C4-2B (cell line): ENCODE results near the gene FAM222A.

Experiments used
- H3K27ac ChIP-seq: fragments of 450-650 bp; 2 replicates; pipeline ENCODE4 v1.5.1; 2017
- ZFX ChIP-seq: fragments of 450-650 bp; IDR thresholded peaks from 2 replicates; pipeline ENCODE4 v1.6.1; 2017
- TF ChIP-seq, protein P1 (sequence below): fragments of 450-650 bp; conservative IDR thresholded peaks from 2 replicates; pipeline ENCODE4 v1.5.1; 2017; ENCODE audit warnings: mild to moderate bottlenecking

FAM222A gene

GRCh38 chr12:109708939-109709338, 4.7 kb upstream of the FAM222A start:
- no peak for TF ChIP-seq ZFX
- TF ChIP-seq, protein P1, sequence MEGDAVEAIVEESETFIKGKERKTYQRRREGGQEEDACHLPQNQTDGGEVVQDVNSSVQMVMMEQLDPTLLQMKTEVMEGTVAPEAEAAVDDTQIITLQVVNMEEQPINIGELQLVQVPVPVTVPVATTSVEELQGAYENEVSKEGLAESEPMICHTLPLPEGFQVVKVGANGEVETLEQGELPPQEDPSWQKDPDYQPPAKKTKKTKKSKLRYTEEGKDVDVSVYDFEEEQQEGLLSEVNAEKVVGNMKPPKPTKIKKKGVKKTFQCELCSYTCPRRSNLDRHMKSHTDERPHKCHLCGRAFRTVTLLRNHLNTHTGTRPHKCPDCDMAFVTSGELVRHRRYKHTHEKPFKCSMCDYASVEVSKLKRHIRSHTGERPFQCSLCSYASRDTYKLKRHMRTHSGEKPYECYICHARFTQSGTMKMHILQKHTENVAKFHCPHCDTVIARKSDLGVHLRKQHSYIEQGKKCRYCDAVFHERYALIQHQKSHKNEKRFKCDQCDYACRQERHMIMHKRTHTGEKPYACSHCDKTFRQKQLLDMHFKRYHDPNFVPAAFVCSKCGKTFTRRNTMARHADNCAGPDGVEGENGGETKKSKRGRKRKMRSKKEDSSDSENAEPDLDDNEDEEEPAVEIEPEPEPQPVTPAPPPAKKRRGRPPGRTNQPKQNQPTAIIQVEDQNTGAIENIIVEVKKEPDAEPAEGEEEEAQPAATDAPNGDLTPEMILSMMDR, result no peak
- H3K27ac ChIP-seq, result no peak overlapping the region

GRCh38 chr12:109709401-109709991, 4.1 kb upstream of the FAM222A start:
- TF ChIP-seq ZFX, result no peak
- TF ChIP-seq, protein P1, result no peak
- H3K27ac ChIP-seq, result no peak overlapping the region

GRCh38 chr12:109710205-109710746, 3.3 kb upstream of the FAM222A start:
- TF ChIP-seq ZFX, result no peak
- TF ChIP-seq, protein P1, result no peak
- no peak overlapping the region for H3K27ac ChIP-seq

DNA sequence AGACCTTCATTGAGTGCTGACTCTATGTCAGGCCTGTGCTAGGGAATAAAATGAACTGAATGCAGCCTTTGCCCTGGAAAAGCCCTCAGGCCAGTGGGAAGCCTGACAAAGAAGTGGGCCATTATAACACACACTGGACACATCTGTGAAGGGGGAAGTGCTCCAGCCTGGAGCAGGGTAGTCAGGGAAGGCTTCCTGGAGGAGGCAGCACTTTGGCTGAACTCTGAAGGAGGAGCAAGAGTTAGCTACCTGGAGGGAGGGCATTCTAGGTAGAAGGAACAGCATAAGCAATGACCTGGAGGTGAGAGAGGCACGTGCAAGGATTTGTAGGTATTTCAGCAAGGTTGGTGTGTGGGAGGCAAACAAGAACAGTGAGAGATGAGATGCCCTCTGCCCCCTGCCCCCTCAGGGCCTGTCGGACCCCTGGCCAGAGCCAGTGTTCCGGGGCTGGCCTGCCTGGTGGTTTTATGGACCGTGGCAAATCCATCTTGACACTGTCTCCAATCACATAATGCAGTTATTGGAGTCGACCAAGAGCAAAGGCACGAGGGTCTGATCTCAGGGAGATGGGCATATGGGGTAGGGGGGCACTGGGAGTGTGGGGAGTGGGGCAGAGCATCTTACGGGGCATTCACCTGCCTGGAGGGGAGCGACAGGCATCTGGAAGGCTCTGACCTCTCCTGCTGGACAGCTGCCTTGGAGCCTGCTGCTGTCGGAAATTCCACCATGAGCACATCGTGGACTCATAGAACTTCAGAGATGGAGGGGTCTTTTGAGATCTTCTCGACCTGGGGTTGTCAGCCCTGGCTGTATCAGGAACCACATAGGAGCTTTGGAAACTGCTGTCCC, 2.7 kb upstream of the FAM222A start:
- no peak overlapping the region for H3K27ac ChIP-seq
- TF ChIP-seq, protein P1, result no peak
- no peak for TF ChIP-seq ZFX

GRCh38 chr12:109711596-109712461, 1.8 kb upstream of the FAM222A start:
- H3K27ac ChIP-seq, result no peak overlapping the region
- TF ChIP-seq, protein P1, result no peak
- no peak for TF ChIP-seq ZFX

DNA sequence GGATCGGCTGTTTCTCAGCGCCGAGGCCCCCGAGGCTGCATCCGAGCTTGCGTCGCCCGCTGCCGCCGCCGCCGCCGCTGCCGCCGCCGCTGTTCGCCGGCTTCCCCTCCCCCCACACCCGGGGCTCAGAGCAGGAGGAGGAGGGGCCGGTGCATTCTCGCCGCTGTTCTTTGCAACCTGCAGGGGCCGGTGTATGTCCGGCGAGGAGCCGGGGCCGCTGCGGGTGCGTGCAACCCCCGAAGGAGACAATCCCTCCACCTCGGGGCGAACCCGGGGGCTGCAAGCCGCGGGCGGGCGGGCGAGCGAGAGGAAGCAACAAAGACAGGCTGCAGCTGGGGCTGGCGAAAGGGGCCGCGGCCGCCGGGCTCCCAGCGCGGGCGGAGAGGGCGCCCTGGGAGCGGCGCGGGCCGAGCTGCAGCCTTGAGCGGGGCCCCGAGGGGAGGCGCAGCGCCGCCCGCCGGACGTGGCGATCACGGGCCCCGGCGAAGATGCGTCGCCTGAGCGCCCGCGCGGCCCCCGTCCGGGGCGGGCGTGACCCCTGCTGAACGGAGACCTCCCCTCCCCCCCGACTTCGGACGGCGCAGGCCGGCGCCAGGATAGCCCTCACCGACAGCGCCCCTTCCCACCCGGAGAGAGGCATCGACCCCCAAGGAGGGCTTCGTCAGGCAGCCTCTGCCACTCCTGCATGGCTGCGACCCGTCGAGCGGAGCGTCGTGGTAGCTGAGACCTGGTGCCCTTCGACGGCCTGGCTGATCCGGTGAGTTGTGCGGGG, 702 bp downstream of the FAM222A start:
- no peak for TF ChIP-seq ZFX
- TF ChIP-seq, protein P1, result peak; percentile 70
- H3K27ac ChIP-seq, result peak overlapping the region; percentile 56
